ENCODE results near the gene SLC30A3.

Gene SLC30A3

DNA sequence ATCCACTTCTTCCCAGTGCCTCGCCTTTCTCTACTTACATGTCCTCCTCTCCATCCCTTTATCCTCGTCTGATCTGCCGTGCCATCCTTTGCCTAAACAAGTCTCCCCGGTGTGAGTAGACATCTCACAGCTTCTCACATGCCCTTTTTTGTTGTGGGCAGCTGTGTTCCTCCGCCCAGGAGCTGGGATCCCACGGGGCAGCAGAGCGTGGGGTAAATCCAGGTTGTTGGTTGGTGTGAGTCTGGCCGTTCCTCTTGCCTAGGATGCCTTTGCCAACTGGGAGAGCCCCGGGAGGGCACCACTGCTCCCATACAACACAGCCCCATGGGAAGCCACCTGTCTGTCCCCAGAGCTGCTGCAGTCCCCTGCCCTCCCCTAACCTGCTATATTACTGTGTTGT lies 22.4 kb downstream of the SLC30A3 start:
- Histone ChIP-seq H3K27ac (ENCODE audit: low read length) (no peak overlapping the region), H2AFZ (ENCODE audit: low read depth, low read length) (no peak overlapping the region), H3K36me3 (replicated peaks; ENCODE audit: low read depth, low read length) (peaks cover 80% of the 10 kb centered on the region), H3K4me1 (ENCODE audit: low read length) (no peaks in the 10 kb centered on the region), H3K4me3 (ENCODE audit: low read length) (no peak overlapping the region), H3K9ac (ENCODE audit: low read length) (no peak overlapping the region), H3K9me3 (ENCODE audit: insufficient read depth, low read length) (no peaks in the 10 kb centered on the region), H3K79me2 (ENCODE audit: low read length) (no peaks in the 10 kb centered on the region), H4K20me1 (ENCODE audit: insufficient read depth, low read length) (no peaks in the 10 kb centered on the region), H3K27me3 (ENCODE audit: low read depth, low read length) (no peaks in the 10 kb centered on the region), H3K4me2 (ENCODE audit: low read length) (no peak overlapping the region)
- TF ChIP-seq, protein P1, sequence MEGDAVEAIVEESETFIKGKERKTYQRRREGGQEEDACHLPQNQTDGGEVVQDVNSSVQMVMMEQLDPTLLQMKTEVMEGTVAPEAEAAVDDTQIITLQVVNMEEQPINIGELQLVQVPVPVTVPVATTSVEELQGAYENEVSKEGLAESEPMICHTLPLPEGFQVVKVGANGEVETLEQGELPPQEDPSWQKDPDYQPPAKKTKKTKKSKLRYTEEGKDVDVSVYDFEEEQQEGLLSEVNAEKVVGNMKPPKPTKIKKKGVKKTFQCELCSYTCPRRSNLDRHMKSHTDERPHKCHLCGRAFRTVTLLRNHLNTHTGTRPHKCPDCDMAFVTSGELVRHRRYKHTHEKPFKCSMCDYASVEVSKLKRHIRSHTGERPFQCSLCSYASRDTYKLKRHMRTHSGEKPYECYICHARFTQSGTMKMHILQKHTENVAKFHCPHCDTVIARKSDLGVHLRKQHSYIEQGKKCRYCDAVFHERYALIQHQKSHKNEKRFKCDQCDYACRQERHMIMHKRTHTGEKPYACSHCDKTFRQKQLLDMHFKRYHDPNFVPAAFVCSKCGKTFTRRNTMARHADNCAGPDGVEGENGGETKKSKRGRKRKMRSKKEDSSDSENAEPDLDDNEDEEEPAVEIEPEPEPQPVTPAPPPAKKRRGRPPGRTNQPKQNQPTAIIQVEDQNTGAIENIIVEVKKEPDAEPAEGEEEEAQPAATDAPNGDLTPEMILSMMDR (IDR thresholded peaks at IDR 0.05; ENCODE audit: low read depth, low read length): no peak
- TF ChIP-seq EZH2phosphoT487 (IDR thresholded peaks at IDR 0.05; ENCODE audit: low read depth): no peak

DNA sequence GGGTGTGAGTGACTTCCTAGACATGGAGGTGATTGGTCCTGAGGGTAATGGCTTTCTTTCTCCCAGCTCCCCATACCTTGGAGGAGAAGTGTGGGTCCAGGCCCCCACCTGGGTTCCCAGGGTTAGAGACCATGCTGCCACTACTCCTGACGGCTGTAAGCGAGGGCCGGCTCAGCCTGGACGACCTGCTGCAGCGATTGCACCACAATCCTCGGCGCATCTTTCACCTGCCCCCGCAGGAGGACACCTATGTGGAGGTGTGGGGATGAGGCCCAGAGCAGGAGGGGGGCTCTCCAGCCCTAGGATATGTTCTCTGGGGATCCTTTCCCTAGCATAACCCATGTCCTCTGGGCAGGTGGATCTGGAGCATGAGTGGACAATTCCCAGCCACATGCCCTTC lies 23.9 kb downstream of the SLC30A3 start:
- H3K27ac ChIP-seq (ENCODE audit: low read length): no peak overlapping the region
- TF ChIP-seq, protein P1 (IDR thresholded peaks at IDR 0.05; ENCODE audit: low read depth, low read length): no peak
- no peak for TF ChIP-seq EZH2phosphoT487 (IDR thresholded peaks at IDR 0.05; ENCODE audit: low read depth)
- no peaks in the 10 kb centered on the region for H4K20me1 ChIP-seq (ENCODE audit: insufficient read depth, low read length)
- peaks cover 86% of the 10 kb centered on the region for H3K36me3 ChIP-seq (replicated peaks; ENCODE audit: low read depth, low read length)
- H2AFZ ChIP-seq (ENCODE audit: low read depth, low read length): no peak overlapping the region
- H3K4me3 ChIP-seq (ENCODE audit: low read length): no peak overlapping the region
- H3K9me3 ChIP-seq (ENCODE audit: insufficient read depth, low read length): no peaks in the 10 kb centered on the region
- no peak overlapping the region for H3K9ac ChIP-seq (ENCODE audit: low read length)
- no peaks in the 10 kb centered on the region for H3K79me2 ChIP-seq (ENCODE audit: low read length)
- no peak overlapping the region for H3K4me2 ChIP-seq (ENCODE audit: low read length)
- H3K27me3 ChIP-seq (ENCODE audit: low read depth, low read length): no peaks in the 10 kb centered on the region
- H3K4me1 ChIP-seq (ENCODE audit: low read length): no peaks in the 10 kb centered on the region

DNA sequence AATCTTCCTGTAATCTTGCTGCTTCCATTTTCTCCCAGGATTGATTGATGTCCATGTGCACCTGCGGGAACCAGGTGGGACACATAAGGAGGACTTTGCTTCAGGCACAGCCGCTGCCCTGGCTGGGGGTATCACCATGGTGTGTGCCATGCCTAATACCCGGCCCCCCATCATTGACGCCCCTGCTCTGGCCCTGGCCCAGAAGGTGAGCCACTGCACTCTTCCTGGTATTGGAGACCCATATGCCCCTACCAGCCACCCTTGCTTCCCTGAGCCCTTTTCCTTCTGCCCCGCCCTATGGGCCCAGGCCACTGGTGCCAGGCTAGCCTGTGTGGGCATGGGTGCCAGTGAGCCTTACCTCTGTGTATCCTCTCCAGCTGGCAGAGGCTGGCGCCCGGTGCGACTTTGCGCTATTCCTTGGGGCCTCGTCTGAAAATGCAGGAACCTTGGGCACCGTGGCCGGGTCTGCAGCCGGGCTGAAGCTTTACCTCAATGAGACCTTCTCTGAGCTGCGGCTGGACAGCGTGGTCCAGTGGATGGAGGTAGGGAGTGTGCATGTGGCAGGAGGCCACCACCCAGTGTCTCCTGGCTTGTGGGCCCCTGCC lies 25.4 kb downstream of the SLC30A3 start:
- no peak overlapping the region for H3K27ac ChIP-seq (ENCODE audit: low read length)
- no peak for TF ChIP-seq EZH2phosphoT487 (IDR thresholded peaks at IDR 0.05; ENCODE audit: low read depth)
- TF ChIP-seq, protein P1 (IDR thresholded peaks at IDR 0.05; ENCODE audit: low read depth, low read length): no peak
- H2AFZ ChIP-seq (ENCODE audit: low read depth, low read length): no peak overlapping the region
- no peaks in the 10 kb centered on the region for H3K9me3 ChIP-seq (ENCODE audit: insufficient read depth, low read length)
- H3K36me3 ChIP-seq (replicated peaks; ENCODE audit: low read depth, low read length): peaks cover 87% of the 10 kb centered on the region
- no peak overlapping the region for H3K4me3 ChIP-seq (ENCODE audit: low read length)
- no peak overlapping the region for H3K4me2 ChIP-seq (ENCODE audit: low read length)
- no peaks in the 10 kb centered on the region for H3K27me3 ChIP-seq (ENCODE audit: low read depth, low read length)
- no peaks in the 10 kb centered on the region for H3K4me1 ChIP-seq (ENCODE audit: low read length)
- no peak overlapping the region for H3K9ac ChIP-seq (ENCODE audit: low read length)
- H4K20me1 ChIP-seq (ENCODE audit: insufficient read depth, low read length): no peaks in the 10 kb centered on the region
- H3K79me2 ChIP-seq (ENCODE audit: low read length): no peaks in the 10 kb centered on the region

DNA sequence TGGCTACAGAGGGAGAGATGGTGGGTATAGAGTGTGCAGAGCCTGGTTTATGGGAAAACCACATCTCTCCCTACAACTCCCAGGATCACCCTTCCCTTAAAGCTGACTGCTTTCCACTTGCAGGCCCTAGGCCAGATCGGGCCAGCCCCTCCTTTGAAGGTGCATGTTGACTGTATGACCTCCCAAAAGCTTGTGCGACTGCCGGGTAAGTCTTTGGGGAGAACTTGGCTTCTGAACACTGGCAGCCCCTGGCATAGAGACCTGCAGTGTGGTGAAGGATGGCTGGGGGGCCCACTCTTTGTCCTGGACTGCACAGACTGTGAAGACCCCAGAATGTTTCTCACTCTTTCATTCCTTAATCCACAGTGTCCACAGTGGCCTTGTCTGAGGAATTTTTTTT lies 26.2 kb downstream of the SLC30A3 start:
- H3K4me2 ChIP-seq (ENCODE audit: low read length): no peak overlapping the region
- H3K27ac ChIP-seq (ENCODE audit: low read length): no peak overlapping the region
- H4K20me1 ChIP-seq (ENCODE audit: insufficient read depth, low read length): no peaks in the 10 kb centered on the region
- no peak overlapping the region for H2AFZ ChIP-seq (ENCODE audit: low read depth, low read length)
- H3K27me3 ChIP-seq (ENCODE audit: low read depth, low read length): no peaks in the 10 kb centered on the region
- H3K9me3 ChIP-seq (ENCODE audit: insufficient read depth, low read length): no peaks in the 10 kb centered on the region
- no peak overlapping the region for H3K9ac ChIP-seq (ENCODE audit: low read length)
- H3K79me2 ChIP-seq (ENCODE audit: low read length): no peaks in the 10 kb centered on the region
- peaks cover 89% of the 10 kb centered on the region for H3K36me3 ChIP-seq (replicated peaks; ENCODE audit: low read depth, low read length)
- TF ChIP-seq, protein P1 (IDR thresholded peaks at IDR 0.05; ENCODE audit: low read depth, low read length): no peak
- TF ChIP-seq EZH2phosphoT487 (IDR thresholded peaks at IDR 0.05; ENCODE audit: low read depth): no peak
- H3K4me1 ChIP-seq (ENCODE audit: low read length): no peaks in the 10 kb centered on the region
- no peak overlapping the region for H3K4me3 ChIP-seq (ENCODE audit: low read length)

All from OCI-LY3 (cell line).